Ovary (tissue), 9 donors: ENCODE data around the gene MESP1. TPM values are rescaled to one million over a fixed set of nuclear protein-coding genes. Genes with fewer than 3 reads are reported as not detected.

ENCODE experiments used
- DNase-seq, 5 donors: peaks; one replicate each; pipeline ENCODE4 v3.0.0-alpha.2; 2019 to 2020
- H3K27ac ChIP-seq, 2 donors: fragments of 200-600 bp; one replicate each; pipeline versions ENCODE4 v1.5.1 to v1.8.0; 2019 to 2022
- H3K27me3 ChIP-seq: fragments of 200-600 bp; one replicate; pipeline ENCODE4 v1.8.0; 2022
- H3K36me3 ChIP-seq: fragments of 200-600 bp; sonication (generic); one replicate; pipeline ENCODE4 v1.5.1; 2019
- H3K4me1 ChIP-seq: one replicate; pipeline ENCODE4 v1.8.1; 2013; ENCODE audit warnings: mild to moderate bottlenecking, moderate library complexity; ENCODE audit not compliant: insufficient read depth
- H3K4me3 ChIP-seq: fragments of 200-600 bp; sonication (generic); one replicate; pipeline ENCODE4 v1.5.1; 2017
- H3K9me3 ChIP-seq, 2 donors: fragments of 200-600 bp in 1 of 2; sonication (generic) in 1 of 2; one replicate each; pipeline versions ENCODE4 v1.5.1 to v1.8.1; 2013 to 2019; ENCODE audit warnings: mild to moderate bottlenecking in 1 of 2, moderate library complexity in 1 of 2
- EP300 ChIP-seq: sonication (generic); formaldehyde crosslinking; IDR thresholded peaks from one replicate; pipeline ENCODE4 v1.6.1; 2017; ENCODE audit warnings: antibody characterized with exemption
- POLR2A ChIP-seq: fragments of 450-650 bp; IDR thresholded peaks from one replicate; pipeline ENCODE4 v1.6.1; 2017; ENCODE audit warnings: antibody characterized with exemption, mild to moderate bottlenecking, moderate library complexity
- WGBS, 3 donors: extraction: QIAGEN DNeasy Blood & Tissue Kit in 1 of 3; methylation state at CpG; one replicate each; pipeline versions ENCODE4 v1.1.5 to v1.1.7; 2013 to 2017; 5-methylcytosine and 5-hydroxymethylcytosine counted together
- intact Hi-C, 4 donors: fragments of 100-400 bp; cut with DNase I; formaldehyde crosslinking; loops; one replicate each; pipeline versions ENCODE4 v1.11.0 to v1.15.1; 2022 to 2023
- polyA plus RNA-seq, 2 donors: library from polyadenylated mRNA; stranded (reverse); fragments of 200-250 nt in 1 of 2; fragments of 350-450 nt in 1 of 2; fragmentation: Illumina TruSeq in 1 of 2; extraction: RNeasy Lipid Tissue Mini Kit (QIAGEN cat#74804) in 1 of 2; gene quantifications; one replicate each; pipeline ENCODE4 v1.2.3, GENCODE V29; 2013 to 2014
- total RNA-seq, 7 donors: library from RNA; depleted of rRNA in 2 of 7; stranded (reverse); fragments of >200 nt in 2 of 7; fragmentation: NEBNext Ultra II Directional in 3 of 7; extraction: Animal tissue kit (Norgen Biotek cat#: 25700) in 3 of 7; gene quantifications; one replicate each; pipeline versions ENCODE4 v1.1.0 to v1.2.4, GENCODE V29; 2016 to 2023
- TF ChIP-seq, protein P1 (sequence below), 3 donors: fragments of 450-650 bp in 2 of 3; fragments of 200-600 bp in 1 of 3; IDR thresholded peaks; one replicate each; pipeline versions ENCODE4 v1.5.1 to v1.8.0; 2016 to 2022; ENCODE audit warnings: antibody characterized with exemption in 3 of 3, mild to moderate bottlenecking in 1 of 3
- donor health status: DM: no; HTN: no; CAD: no; lungs with moderate emphysema.
- donor health status: DM: no; HTN: no; CAD: no.
- donor health status: Bipolar disorder and iron deficiency.
- donor health status: DM: yes; HTN: yes; CAD: no.
- donor health status: DM: no; HTN: no; CAD: no.
- donor health status: DM: yes; HTN: yes; CAD: no.

The MESP1 gene
- total and polyA plus RNA-seq, 9 donors = 0.20 to 1.3 (median 0.95) TPM; not detected in 1

DNA sequence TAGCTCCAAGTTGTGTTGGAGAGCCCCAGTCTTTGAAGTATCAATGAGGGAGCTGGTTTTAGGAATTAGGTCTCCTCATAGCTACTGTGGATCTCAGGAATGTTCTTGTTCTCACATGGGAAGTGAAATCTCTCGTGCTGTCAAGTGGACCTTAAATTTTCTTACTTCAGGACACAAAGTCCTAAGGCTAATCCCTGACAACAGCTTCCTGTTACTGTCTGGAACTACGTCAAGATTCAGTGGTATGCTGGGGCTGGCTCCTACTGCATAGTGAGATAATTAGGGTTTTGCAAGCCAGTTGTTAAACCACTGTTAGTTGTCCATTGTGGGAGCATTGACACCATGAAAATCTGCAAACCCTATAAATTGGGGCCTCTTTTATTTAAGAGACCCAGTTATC lies 22.8 kb downstream of the MESP1 start:
- Histone ChIP-seq H3K9me3 (no peaks in the 10 kb centered on the region), H3K4me1 (peaks cover 9% of the 10 kb centered on the region), H3K27me3 (no peaks in the 10 kb centered on the region), H3K27ac (no peak overlapping the region), H3K36me3 (no peaks in the 10 kb centered on the region), H3K4me3 (no peak overlapping the region)
- WGBS, 3 donors = 4 to 9% (median 4%) methylated on average over 2 of the region's 2 CpGs
- DNase-seq = peak in 1 of 5 donors; percentile 45
- TF ChIP-seq, protein P1, sequence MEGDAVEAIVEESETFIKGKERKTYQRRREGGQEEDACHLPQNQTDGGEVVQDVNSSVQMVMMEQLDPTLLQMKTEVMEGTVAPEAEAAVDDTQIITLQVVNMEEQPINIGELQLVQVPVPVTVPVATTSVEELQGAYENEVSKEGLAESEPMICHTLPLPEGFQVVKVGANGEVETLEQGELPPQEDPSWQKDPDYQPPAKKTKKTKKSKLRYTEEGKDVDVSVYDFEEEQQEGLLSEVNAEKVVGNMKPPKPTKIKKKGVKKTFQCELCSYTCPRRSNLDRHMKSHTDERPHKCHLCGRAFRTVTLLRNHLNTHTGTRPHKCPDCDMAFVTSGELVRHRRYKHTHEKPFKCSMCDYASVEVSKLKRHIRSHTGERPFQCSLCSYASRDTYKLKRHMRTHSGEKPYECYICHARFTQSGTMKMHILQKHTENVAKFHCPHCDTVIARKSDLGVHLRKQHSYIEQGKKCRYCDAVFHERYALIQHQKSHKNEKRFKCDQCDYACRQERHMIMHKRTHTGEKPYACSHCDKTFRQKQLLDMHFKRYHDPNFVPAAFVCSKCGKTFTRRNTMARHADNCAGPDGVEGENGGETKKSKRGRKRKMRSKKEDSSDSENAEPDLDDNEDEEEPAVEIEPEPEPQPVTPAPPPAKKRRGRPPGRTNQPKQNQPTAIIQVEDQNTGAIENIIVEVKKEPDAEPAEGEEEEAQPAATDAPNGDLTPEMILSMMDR (IDR thresholded peaks at IDR 0.05) = no peak
- TF ChIP-seq POLR2A (no peak), EP300 (peak; percentile 91)
- intact Hi-C loops = no loop called here

DNA sequence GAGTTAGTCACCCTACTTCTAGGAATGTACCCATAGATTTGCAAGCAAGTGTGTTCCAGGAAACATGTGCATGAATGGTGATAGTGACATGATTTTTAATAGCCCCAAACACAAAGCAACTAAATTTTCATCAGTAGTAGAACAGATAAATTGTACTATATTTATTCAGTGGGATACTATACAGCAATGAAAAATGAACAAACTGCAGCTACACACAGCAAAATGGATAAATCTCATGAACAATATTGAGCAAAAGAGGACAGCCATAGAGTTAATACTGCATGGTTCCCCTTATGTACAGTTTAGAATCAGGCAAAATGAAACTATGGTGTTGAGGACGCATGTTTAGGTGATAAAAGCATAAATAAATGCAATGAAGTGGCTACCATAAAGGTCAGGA lies 26.0 kb downstream of the MESP1 start:
- 82 to 95% (median 89%) methylated on average over 1 of the region's 1 CpG for WGBS, 3 donors
- Histone ChIP-seq H3K9me3 (no peaks in the 10 kb centered on the region), H3K36me3 (no peaks in the 10 kb centered on the region), H3K27me3 (no peaks in the 10 kb centered on the region), H3K4me3 (no peak overlapping the region), H3K27ac (no peak overlapping the region), H3K4me1 (peaks cover 2% of the 10 kb centered on the region)
- intact Hi-C loops = no loop called here
- TF ChIP-seq, protein P1 (IDR thresholded peaks at IDR 0.05) = no peak
- no peak for TF ChIP-seq EP300
- no peak for TF ChIP-seq POLR2A
- no peak for DNase-seq

DNA sequence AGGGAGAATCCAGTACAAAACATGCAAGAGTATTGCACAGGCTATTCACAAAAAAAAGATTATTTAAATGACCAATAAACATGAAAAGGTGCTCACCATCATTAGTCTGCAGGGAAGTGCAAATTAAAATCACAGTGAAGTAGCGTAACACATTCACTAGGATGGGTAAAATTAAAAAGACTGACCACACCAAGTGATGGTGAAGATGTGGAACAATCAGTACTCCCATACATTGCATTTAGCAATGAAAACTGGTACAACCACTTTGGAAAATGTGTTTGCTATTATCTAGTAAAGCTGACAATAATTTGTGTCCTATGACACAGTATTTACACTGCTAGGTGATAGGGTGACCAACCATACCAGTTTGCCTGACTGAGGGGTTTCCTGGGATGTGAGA lies 26.4 kb downstream of the MESP1 start:
- no peak overlapping the region for H3K27ac ChIP-seq
- DNase-seq = no peak
- 95 to 100% (median 99%) methylated on average over 1 of the region's 1 CpG for WGBS, 3 donors
- TF ChIP-seq, protein P1 (IDR thresholded peaks at IDR 0.05) = no peak
- no peak for TF ChIP-seq POLR2A
- TF ChIP-seq EP300 = no peak
- peaks cover 2% of the 10 kb centered on the region for H3K4me1 ChIP-seq
- no peak overlapping the region for H3K4me3 ChIP-seq
- H3K36me3 ChIP-seq = no peaks in the 10 kb centered on the region
- no peaks in the 10 kb centered on the region for H3K9me3 ChIP-seq
- intact Hi-C loops = no loop called here
- H3K27me3 ChIP-seq = no peaks in the 10 kb centered on the region

DNA sequence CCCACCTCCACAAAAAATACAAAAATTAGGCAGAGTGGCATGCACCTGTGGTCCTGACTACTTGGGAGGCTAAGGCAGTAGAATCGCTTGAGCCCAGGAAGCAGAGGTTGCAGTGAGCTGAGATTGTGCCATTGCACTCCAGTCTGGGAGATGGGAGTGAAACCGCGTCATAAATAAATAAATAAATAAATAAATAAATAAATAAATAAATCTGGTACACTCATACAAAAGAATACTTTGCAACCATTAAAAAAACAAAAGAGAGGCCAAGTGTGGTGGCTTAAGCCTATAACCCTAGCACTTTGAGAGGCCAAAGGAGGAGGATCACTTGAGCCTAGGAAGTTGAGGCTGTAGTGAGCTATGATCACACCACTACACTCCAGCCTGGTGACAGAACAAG lies 28.0 kb downstream of the MESP1 start:
- intact Hi-C loops = no loop called here
- H3K4me1 ChIP-seq = no peaks in the 10 kb centered on the region
- TF ChIP-seq, protein P1 (IDR thresholded peaks at IDR 0.05) = no peak
- 73 to 91% (median 87%) methylated on average over 3 of the region's 3 CpGs for WGBS, 3 donors
- no peak overlapping the region for H3K27ac ChIP-seq
- no peaks in the 10 kb centered on the region for H3K9me3 ChIP-seq
- no peak overlapping the region for H3K4me3 ChIP-seq
- H3K27me3 ChIP-seq = no peaks in the 10 kb centered on the region
- no peak for DNase-seq
- no peaks in the 10 kb centered on the region for H3K36me3 ChIP-seq

DNA sequence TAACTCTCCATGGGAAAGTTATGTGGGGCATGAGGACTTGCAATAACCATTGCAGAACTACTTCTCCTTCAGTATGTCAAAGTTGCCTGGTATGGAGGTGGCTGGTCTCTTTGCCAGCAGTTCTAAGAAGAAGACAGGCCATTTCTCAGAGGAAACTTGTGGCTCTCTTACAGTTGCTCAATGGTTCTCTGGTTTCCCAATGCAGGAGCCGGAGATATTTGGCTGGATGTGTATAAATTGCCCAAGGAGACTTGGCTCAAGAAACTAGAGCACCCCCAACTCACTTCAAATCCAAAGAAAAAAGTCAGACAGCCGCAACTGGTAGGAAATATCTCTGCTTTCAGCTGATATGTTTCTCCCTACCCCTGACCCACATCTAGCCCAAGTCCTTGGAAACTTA lies 36.3 kb downstream of the MESP1 start:
- Histone ChIP-seq H3K27ac (no peak overlapping the region), H3K9me3 (no peaks in the 10 kb centered on the region), H3K36me3 (no peaks in the 10 kb centered on the region), H3K27me3 (no peaks in the 10 kb centered on the region), H3K4me3 (no peak overlapping the region), H3K4me1 (no peaks in the 10 kb centered on the region)
- WGBS, 3 donors = 79 to 86% (median 82%) methylated on average over 2 of the region's 2 CpGs
- TF ChIP-seq EP300 = no peak
- TF ChIP-seq POLR2A = no peak
- TF ChIP-seq, protein P1 (IDR thresholded peaks at IDR 0.05) = no peak
- no peak for DNase-seq
- intact Hi-C loops = no loop called here
